Measurements from ENCODE around the gene NEUROD1. TPM values are rescaled to one million over a fixed set of nuclear protein-coding genes. Genes with fewer than 3 reads are reported as not detected.

The NEUROD1 gene
- total RNA-seq, 1 donor from 2014 or later = not detected

DNA sequence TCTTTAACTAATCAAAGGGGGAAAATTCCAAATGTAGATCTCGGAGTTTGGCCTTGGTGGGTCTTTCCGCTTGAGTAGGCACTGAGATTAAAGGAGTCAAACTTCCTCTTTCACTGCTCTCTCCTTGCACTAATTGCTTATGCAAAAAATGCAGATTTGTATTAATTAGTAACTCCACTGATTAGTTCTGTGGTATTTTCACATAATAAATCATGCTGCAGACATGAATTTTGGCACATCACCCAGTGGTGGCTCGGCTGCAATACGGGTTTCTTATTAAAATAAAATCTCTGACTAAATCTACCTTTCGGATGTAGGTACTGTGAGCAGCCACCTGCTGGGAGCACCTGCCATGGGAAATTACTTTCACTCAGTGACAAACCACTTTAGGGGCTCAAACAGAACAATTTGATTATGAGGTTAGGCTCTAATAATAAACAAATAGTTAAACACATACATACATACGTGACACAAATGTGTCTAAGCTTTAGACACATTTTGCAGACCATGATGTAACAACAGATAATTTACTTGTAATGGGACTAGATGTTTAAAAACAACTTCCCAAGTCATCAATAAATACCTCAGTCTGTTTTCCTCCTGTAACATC lies 6.4 kb upstream of the NEUROD1 start:
- TF ChIP-seq, protein P1, sequence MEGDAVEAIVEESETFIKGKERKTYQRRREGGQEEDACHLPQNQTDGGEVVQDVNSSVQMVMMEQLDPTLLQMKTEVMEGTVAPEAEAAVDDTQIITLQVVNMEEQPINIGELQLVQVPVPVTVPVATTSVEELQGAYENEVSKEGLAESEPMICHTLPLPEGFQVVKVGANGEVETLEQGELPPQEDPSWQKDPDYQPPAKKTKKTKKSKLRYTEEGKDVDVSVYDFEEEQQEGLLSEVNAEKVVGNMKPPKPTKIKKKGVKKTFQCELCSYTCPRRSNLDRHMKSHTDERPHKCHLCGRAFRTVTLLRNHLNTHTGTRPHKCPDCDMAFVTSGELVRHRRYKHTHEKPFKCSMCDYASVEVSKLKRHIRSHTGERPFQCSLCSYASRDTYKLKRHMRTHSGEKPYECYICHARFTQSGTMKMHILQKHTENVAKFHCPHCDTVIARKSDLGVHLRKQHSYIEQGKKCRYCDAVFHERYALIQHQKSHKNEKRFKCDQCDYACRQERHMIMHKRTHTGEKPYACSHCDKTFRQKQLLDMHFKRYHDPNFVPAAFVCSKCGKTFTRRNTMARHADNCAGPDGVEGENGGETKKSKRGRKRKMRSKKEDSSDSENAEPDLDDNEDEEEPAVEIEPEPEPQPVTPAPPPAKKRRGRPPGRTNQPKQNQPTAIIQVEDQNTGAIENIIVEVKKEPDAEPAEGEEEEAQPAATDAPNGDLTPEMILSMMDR (IDR thresholded peaks at IDR 0.05) = no peak
- Mint-ChIP-seq H3K36me3 (ENCODE audit: low read depth) (no peaks in the 10 kb centered on the region), H3K27me3 (peaks cover 67% of the 10 kb centered on the region), H3K9me3 (no peaks in the 10 kb centered on the region), H3K27ac (no peak overlapping the region), H3K4me3 (no peak overlapping the region), H3K4me1 (peaks cover 38% of the 10 kb centered on the region)
- intact Hi-C loops (cut with micrococcal nuclease) = loop anchor here (10.0 kb wide), 2 partner anchors 382 to 1348 kb away; partner anchors contain the start of gene NCKAP1
- POLR2A ChIA-PET = no interaction called here
- DNase-seq (no peak), ATAC-seq (ENCODE audit: low read depth) (no peak)
- CTCF ChIA-PET = no interaction called here

DNA sequence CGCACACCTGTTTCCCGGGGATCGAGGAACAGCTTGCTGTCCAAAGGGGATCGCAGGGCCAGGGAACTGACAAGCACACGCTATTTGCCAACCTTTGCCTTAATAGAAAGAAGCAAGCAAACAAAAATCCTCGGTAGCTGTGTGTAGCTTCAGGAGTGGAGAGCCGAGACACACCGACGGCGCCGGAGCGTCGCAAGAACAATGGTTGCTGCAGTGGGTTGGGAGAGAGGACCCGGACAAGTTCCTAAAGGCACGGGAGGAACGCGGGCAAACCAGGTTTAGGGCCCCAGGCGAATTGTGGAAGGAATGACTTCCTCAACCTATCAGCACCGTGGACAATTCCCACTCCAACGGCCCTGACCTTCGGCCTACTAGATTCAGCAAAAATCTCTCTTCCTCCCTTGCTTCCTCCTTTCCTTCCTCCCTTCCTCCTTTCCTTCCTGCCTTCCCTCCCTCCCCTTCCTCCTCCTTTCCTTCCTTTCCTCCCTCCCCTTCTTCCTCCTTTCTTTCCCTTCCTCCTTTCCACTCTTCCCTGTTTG lies 4.9 kb upstream of the NEUROD1 start:
- ATAC-seq (ENCODE audit: low read depth) (no peak), DNase-seq (no peak)
- Mint-ChIP-seq H3K9me3 (no peaks in the 10 kb centered on the region), H3K27ac (no peak overlapping the region), H3K36me3 (ENCODE audit: low read depth) (no peaks in the 10 kb centered on the region), H3K27me3 (peaks cover 76% of the 10 kb centered on the region), H3K4me3 (no peak overlapping the region), H3K4me1 (peaks cover 51% of the 10 kb centered on the region)
- ChIA-PET CTCF (interaction anchor here (1.2 kb wide), 1 partner anchor 30 kb away, joined by 4 read pairs; no protein-coding TSS in a partner anchor), POLR2A (no interaction called here)
- TF ChIP-seq, protein P1 (IDR thresholded peaks at IDR 0.05) = no peak
- intact Hi-C loops (cut with micrococcal nuclease) = loop anchor here (10.0 kb wide), 2 partner anchors 380 to 1350 kb away; partner anchors contain the start of gene NCKAP1

DNA sequence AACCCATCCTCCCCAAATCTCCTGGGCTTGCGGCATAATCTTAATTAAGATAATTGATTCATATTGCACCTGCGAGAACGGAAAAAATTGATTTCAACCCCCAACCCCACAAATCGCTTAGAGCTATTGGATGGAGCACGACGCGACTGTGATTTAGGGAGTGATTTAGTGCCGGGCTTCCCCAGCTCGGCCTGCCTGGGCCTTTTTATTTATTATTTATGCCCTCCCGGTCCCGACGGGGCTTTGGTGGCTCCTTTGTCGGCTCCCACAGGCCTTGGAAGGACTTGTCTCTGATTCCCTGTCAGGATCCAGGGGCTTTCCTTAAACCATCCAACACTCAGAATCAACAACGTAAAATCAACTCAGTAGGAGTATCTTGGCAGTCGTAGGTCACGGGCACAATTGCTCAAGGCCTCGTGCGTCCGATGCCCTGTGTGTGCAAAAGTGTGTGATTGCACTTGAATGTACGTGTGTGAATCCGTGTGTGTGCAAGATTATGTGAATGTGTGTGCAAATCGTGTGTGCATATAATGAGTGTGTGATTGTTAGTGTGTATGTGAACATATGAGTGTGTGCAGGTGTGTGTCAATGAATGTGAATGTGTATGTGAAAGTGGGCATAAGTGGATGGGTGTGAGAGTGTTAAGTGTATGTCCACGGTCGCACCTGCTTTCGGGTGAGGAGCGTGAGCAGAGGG lies 4.3 kb upstream of the NEUROD1 start:
- DNase-seq (no peak), ATAC-seq (ENCODE audit: low read depth) (no peak)
- H3K27ac Mint-ChIP-seq = no peak overlapping the region
- intact Hi-C loops (cut with micrococcal nuclease) = loop anchor here (1.0 to 10.0 kb wide), 4 partner anchors 8 to 1350 kb away; partner anchors contain the start of genes ITPRID2 and NCKAP1
- ChIA-PET POLR2A (no interaction called here), CTCF (no interaction called here)
- no peaks in the 10 kb centered on the region for H3K9me3 Mint-ChIP-seq
- H3K36me3 Mint-ChIP-seq (ENCODE audit: low read depth) = no peaks in the 10 kb centered on the region
- TF ChIP-seq, protein P1 (IDR thresholded peaks at IDR 0.05) = no peak
- H3K4me1 Mint-ChIP-seq = peaks cover 51% of the 10 kb centered on the region
- H3K4me3 Mint-ChIP-seq = peak overlapping the region; percentile 36
- H3K27me3 Mint-ChIP-seq = peaks cover 76% of the 10 kb centered on the region

DNA sequence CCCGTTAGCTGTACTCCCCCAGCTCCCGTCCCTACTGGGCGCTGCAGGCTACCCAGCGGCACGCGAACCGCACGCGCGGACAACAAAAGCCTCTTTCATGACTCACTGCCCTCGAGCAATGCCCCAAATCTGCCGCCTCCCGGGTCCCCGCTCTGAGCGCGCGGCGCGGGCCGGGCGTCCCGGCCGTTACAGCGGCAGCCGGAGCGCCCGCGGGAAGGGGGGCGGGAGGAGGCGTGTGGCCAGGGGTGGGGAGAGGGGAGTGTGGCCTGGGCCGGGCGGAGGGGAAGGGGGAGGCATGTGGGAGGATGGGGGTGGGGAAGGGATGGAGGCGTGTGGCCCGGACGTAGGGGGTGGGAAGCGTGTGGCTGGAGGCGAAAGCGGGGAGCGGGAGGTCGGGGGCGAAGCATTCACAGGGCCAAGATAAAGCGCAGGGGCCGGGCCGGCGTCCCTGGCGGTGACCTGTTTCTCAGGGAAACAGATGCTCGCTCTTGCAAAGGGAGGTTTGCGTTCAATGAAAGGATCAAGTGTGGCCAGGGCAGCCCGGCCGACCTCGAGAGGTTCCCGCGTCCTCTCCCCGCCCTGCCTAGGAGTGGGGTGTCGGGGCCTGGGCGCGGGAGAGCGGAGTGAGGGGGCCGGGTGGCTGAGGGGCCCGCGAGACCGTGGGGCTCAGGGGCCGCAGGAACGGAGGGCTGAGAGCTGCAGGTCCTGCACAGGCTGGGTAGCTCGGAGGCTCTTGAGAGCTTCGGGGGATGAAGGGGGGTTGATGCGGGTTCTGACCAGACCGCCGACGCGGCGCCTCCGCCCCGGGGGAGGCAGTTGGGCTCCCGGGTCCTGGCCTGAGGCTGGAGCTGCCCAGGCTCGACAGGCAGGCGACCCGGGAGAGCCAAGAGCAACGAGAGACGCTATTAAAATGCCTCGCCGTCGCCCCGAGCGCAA lies 3.5 kb upstream of the NEUROD1 start:
- Mint-ChIP-seq H3K9me3 (no peaks in the 10 kb centered on the region), H3K4me3 (peak overlapping the region; percentile 68), H3K4me1 (peaks cover 51% of the 10 kb centered on the region), H3K27ac (no peak overlapping the region), H3K27me3 (peaks cover 81% of the 10 kb centered on the region), H3K36me3 (ENCODE audit: low read depth) (no peaks in the 10 kb centered on the region)
- ATAC-seq (ENCODE audit: low read depth) (peak; percentile 43), DNase-seq (peak; percentile 24)
- TF ChIP-seq, protein P1 (IDR thresholded peaks at IDR 0.05) = no peak
- intact Hi-C loops (cut with micrococcal nuclease) = loop anchor here (1.0 to 10.0 kb wide), 4 partner anchors 7 to 1351 kb away; partner anchors contain the start of genes ITPRID2 and NCKAP1
- POLR2A ChIA-PET = no interaction called here
- CTCF ChIA-PET = interaction anchor here (1.4 kb wide), 1 partner anchor 32 kb away, joined by 4 read pairs; no protein-coding TSS in a partner anchor
